ENCODE data around the gene PKP4. TPM values are rescaled to one million over a fixed set of nuclear protein-coding genes. Genes with fewer than 3 reads are reported as not detected.

Gene PKP4
- total and polyA plus RNA-seq, 2 of the 8 experiments (the other 6 are each of a cell fraction or from before 2014, with no cell fraction given) = 48.2 to 88.0 TPM

DNA sequence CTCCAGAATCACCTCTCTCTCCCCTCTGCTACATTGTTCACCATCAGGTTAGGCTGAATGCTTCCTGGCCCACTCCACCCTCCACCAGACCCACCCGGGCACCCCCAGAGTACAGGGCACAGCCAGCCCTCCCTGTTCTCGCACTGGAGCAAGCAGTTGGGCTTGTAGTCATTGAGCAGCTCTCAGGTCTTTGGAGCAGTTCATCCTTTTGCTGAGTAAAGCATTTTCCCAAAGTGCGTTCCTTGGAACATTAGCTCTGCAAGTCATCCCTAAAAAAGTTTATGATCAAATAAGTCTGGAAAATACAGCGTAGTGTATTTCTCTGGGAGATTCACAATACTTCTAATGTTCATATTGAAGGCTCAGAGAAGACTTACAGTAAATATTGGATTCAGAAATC lies 234.9 kb downstream of the PKP4 start (continued):
- no peak for TF ChIP-seq SAP30 (IDR thresholded peaks at IDR 0.05; ENCODE audit: insufficient read depth, insufficient replicate concordance, low read length)
- TF ChIP-seq BRCA1 (IDR thresholded peaks at IDR 0.05; ENCODE audit: low read depth, low read length) = no peak
- TF ChIP-seq SIN3A (conservative IDR thresholded peaks at IDR 0.05 in 1 of 2, IDR thresholded peaks at IDR 0.05 in 1 of 2; ENCODE audit: low read depth in 1 of 2, low read length in 2 of 2) = no peak
- TF ChIP-seq SUZ12 (IDR thresholded peaks at IDR 0.05; ENCODE audit: low read length) = no peak
- no peak for TF ChIP-seq FOSL1 (IDR thresholded peaks at IDR 0.05; ENCODE audit: insufficient read depth, low read depth, low read length)
- no peak for TF ChIP-seq CEBPB (IDR thresholded peaks at IDR 0.05; ENCODE audit: low read depth, low read length)
- TF ChIP-seq POLR2A (IDR thresholded peaks at IDR 0.05; ENCODE audit: control extremely low read depth in 1 of 2, low read depth in 2 of 2, low read length in 2 of 2) = no peak
- TF ChIP-seq CTBP2 (IDR thresholded peaks at IDR 0.05; ENCODE audit: borderline replicate concordance, insufficient read depth, insufficient read length, low read length) = no peak
- TF ChIP-seq EGR1 (IDR thresholded peaks at IDR 0.05; ENCODE audit: borderline replicate concordance, low read depth, low read length) = no peak
